H1 (cell line): ENCODE data around the gene TPD52L1. TPM values are rescaled to one million over a fixed set of nuclear protein-coding genes. Genes with fewer than 3 reads are reported as not detected.

Experiments used
- CTCF ChIA-PET: fragments of 300-600 bp; sonication (Branson Sonifier 250); formaldehyde crosslinking; loops from one replicate; lab custom pipeline; 2021; ENCODE audit not compliant: partially characterized antibody; lab: Charles Lee
- POLR2A ChIA-PET: fragments of 300-600 bp; sonication (Branson Sonifier 250); formaldehyde crosslinking; loops from one replicate; lab custom pipeline; 2021; ENCODE audit warnings: inconsistent platforms; ENCODE audit not compliant: partially characterized antibody; lab: Charles Lee
- DNase-seq, 2 experiments: peaks; one replicate each; pipeline versions ENCODE4 v3.0.0 to v3.0.0-alpha.2; 2010 to 2022; ENCODE audit warnings: low spot score in 2 of 2, low read depth in 1 of 2, mixed read lengths in 1 of 2
- FAIRE-seq: peaks from 2 replicates; lab custom pipeline; 2011; peaks lifted over from hg19 to GRCh38; lab: Jason Lieb, UNC
- H2AFZ ChIP-seq: 2 replicates; pipeline ENCODE4 v1.8.1; 2012; ENCODE audit warnings: low read length, inconsistent platforms
- H2AK5ac ChIP-seq: 2 replicates; pipeline ENCODE4 v1.6.1; 2013; ENCODE audit warnings: low read depth, low read length
- H2BK120ac ChIP-seq: replicated peaks from 2 replicates; pipeline ENCODE3; 2013; ENCODE audit warnings: low read depth, low read length, inconsistent platforms
- H2BK12ac ChIP-seq: 2 replicates; pipeline ENCODE4 v1.6.1; 2013; ENCODE audit warnings: low read depth, low read length
- H2BK15ac ChIP-seq: 2 replicates; pipeline ENCODE4 v1.6.1; 2013; ENCODE audit warnings: low read length
- H2BK20ac ChIP-seq: 2 replicates; pipeline ENCODE4 v1.6.1; 2013; ENCODE audit warnings: low read length
- H2BK5ac ChIP-seq: 2 replicates; pipeline ENCODE4 v1.6.1; 2013; ENCODE audit warnings: low read depth, low read length
- H3K14ac ChIP-seq: 2 replicates; pipeline ENCODE4 v1.6.1; 2013; ENCODE audit warnings: inconsistent platforms; ENCODE audit not compliant: insufficient read length
- H3K18ac ChIP-seq: 2 replicates; pipeline ENCODE4 v1.6.1; 2013; ENCODE audit warnings: low read length; ENCODE audit errors: extremely low read depth
- H3K23ac ChIP-seq: 2 replicates; pipeline ENCODE4 v1.6.1; 2013; ENCODE audit warnings: inconsistent platforms; ENCODE audit not compliant: insufficient read length
- H3K23me2 ChIP-seq: 2 replicates; pipeline ENCODE4 v1.6.1; 2013; ENCODE audit warnings: low read depth, low read length
- H3K27ac ChIP-seq: 2 replicates; pipeline ENCODE4 v1.6.1; 2011; ENCODE audit warnings: low read depth, low read length, inconsistent platforms
- H3K27me3 ChIP-seq, 4 experiments: replicated peaks in 1 of 4; 1 replicate in 1 of 4; 2 replicates in 3 of 4; pipeline versions ENCODE4 v1.6.1 to v1.8.1; 2011 to 2013; ENCODE audit warnings: low read length in 3 of 4, mild to moderate bottlenecking in 3 of 4, inconsistent platforms in 2 of 4, mixed read lengths in 2 of 4, moderate library complexity in 1 of 4; ENCODE audit not compliant: control insufficient read depth in 3 of 4, insufficient read depth in 3 of 4; ENCODE audit errors: extremely low read depth in 1 of 4
- H3K36me3 ChIP-seq, 4 experiments: 2 replicates each; pipeline versions ENCODE4 v1.6.1 to v1.8.1; 2011 to 2013; ENCODE audit warnings: mild to moderate bottlenecking in 4 of 4, low read length in 3 of 4, moderate library complexity in 2 of 4, control low read depth in 1 of 4, inconsistent platforms in 1 of 4; ENCODE audit not compliant: insufficient read depth in 4 of 4, control insufficient read depth in 2 of 4
- H3K4ac ChIP-seq: replicated peaks from 2 replicates; pipeline ENCODE3; 2013; ENCODE audit warnings: low read length, low read depth, mixed read lengths, inconsistent platforms; ENCODE audit not compliant: insufficient read length
- H3K4me1 ChIP-seq, 4 experiments: replicated peaks in 1 of 4; 1 replicate in 1 of 4; 2 replicates in 3 of 4; pipeline versions ENCODE4 v1.6.1 to v1.8.1; 2011 to 2013; ENCODE audit warnings: low read length in 3 of 4, inconsistent platforms in 2 of 4, mixed read lengths in 1 of 4; ENCODE audit not compliant: insufficient read depth in 4 of 4, control insufficient read depth in 3 of 4
- H3K4me2 ChIP-seq, 2 experiments: 2 replicates each; pipeline versions ENCODE4 v1.6.1 to v1.8.1; 2011 to 2013; ENCODE audit warnings: low read depth in 2 of 2, low read length in 2 of 2, control low read depth in 1 of 2, inconsistent platforms in 1 of 2, mild to moderate bottlenecking in 1 of 2; ENCODE audit not compliant: insufficient read depth in 1 of 2
- H3K4me3 ChIP-seq, 4 experiments: fragments of 200-600, 300-600 bp in 1 of 4; sonication (generic), shearing (Covaris generic), sonication (Bioruptor Twin) in 1 of 4; 2 replicates each; pipeline versions ENCODE4 v1.5.1 to v1.8.1; 2011 to 2016; ENCODE audit warnings: low read length in 4 of 4, low read depth in 3 of 4, control low read depth in 2 of 4, inconsistent platforms in 2 of 4, mild to moderate bottlenecking in 2 of 4, mixed read lengths in 1 of 4, moderate library complexity in 1 of 4; ENCODE audit not compliant: insufficient read depth in 2 of 4; ENCODE audit errors: extremely low read depth in 1 of 4
- H3K56ac ChIP-seq: replicated peaks from 2 replicates; pipeline ENCODE3; 2013; ENCODE audit warnings: low read depth, mild to moderate bottlenecking, mixed read lengths, low read length, inconsistent platforms; ENCODE audit not compliant: insufficient read length
- H3K79me1 ChIP-seq: 2 replicates; pipeline ENCODE4 v1.6.1; 2013; ENCODE audit warnings: low read depth, low read length, control low read depth
- H3K79me2 ChIP-seq, 2 experiments: 2 replicates each; pipeline versions ENCODE4 v1.6.1 to v1.8.1; 2012 to 2013; ENCODE audit warnings: low read length in 2 of 2, mild to moderate bottlenecking in 2 of 2, inconsistent platforms in 1 of 2; ENCODE audit not compliant: insufficient read depth in 2 of 2, control insufficient read depth in 1 of 2
- H3K9ac ChIP-seq, 4 experiments: replicated peaks in 1 of 4; 1 replicate in 1 of 4; 2 replicates in 3 of 4; pipeline versions ENCODE4 v1.6.1 to v1.8.1; 2011 to 2013; ENCODE audit warnings: low read depth in 3 of 4, low read length in 3 of 4, control low read depth in 2 of 4, mild to moderate bottlenecking in 2 of 4, moderate library complexity in 2 of 4, inconsistent platforms in 1 of 4; ENCODE audit errors: extremely low read depth in 1 of 4
- H3K9me3 ChIP-seq, 2 experiments: 2 replicates each; pipeline versions ENCODE4 v1.6.1 to v1.8.1; 2012 to 2013; ENCODE audit warnings: mild to moderate bottlenecking in 2 of 2, moderate library complexity in 2 of 2, control low read depth in 1 of 2, inconsistent platforms in 1 of 2, low read depth in 1 of 2, low read length in 1 of 2, mixed read lengths in 1 of 2; ENCODE audit not compliant: insufficient read depth in 2 of 2
- H4K20me1 ChIP-seq, 2 experiments: replicated peaks in 1 of 2; 2 replicates each; pipeline versions ENCODE3 to v1.8.1; 2011 to 2013; ENCODE audit warnings: inconsistent platforms in 2 of 2, low read length in 2 of 2, mild to moderate bottlenecking in 1 of 2; ENCODE audit not compliant: insufficient read depth in 2 of 2, control insufficient read depth in 1 of 2
- H4K5ac ChIP-seq: 2 replicates; pipeline ENCODE4 v1.6.1; 2013; ENCODE audit warnings: low read length, low read depth, mixed read lengths, inconsistent platforms; ENCODE audit not compliant: insufficient read length
- H4K8ac ChIP-seq: 2 replicates; pipeline ENCODE4 v1.8.0; 2013; ENCODE audit warnings: mild to moderate bottlenecking, moderate library complexity, low read length, inconsistent platforms; ENCODE audit not compliant: insufficient read depth; ENCODE audit errors: extremely low read depth
- H4K91ac ChIP-seq: replicated peaks from 2 replicates; pipeline ENCODE3; 2013; ENCODE audit warnings: low read length, mixed read lengths, inconsistent platforms; ENCODE audit not compliant: insufficient read length
- ATF3 ChIP-seq: IDR thresholded peaks from 2 replicates; pipeline ENCODE4 v1.6.1; 2011; ENCODE audit warnings: low read depth, mild to moderate bottlenecking, low read length; ENCODE audit not compliant: insufficient read depth
- E2F6 ChIP-seq: IDR thresholded peaks from 2 replicates; pipeline ENCODE4 v1.6.1; 2012; ENCODE audit warnings: inconsistent platforms
- HDAC6 ChIP-seq: IDR thresholded peaks from one replicate; pipeline ENCODE4 v1.7.1; 2012; ENCODE audit warnings: low read depth, mild to moderate bottlenecking, inconsistent platforms, low read length, moderate library complexity
- KDM5A ChIP-seq: fragments of 200-600 bp; IDR thresholded peaks from 2 replicates; pipeline ENCODE4 v1.7.1; 2012; ENCODE audit warnings: mild to moderate bottlenecking, low read length, inconsistent platforms, mixed read lengths
- RBBP5 ChIP-seq: IDR thresholded peaks from 2 replicates; pipeline ENCODE4 v1.7.1; 2012; ENCODE audit warnings: low read depth, mild to moderate bottlenecking, inconsistent platforms, low read length, moderate library complexity, borderline replicate concordance
- TAF1 ChIP-seq: IDR thresholded peaks from 2 replicates; pipeline ENCODE4 v1.6.1; 2011; ENCODE audit warnings: mild to moderate bottlenecking, low read depth, low read length
- TBP ChIP-seq: IDR thresholded peaks from 2 replicates; pipeline ENCODE4 v1.6.1; 2011; ENCODE audit warnings: low read depth, low read length, improper control_type of control experiment
- TEAD4 ChIP-seq: IDR thresholded peaks from 2 replicates; pipeline ENCODE4 v1.6.1; 2012; ENCODE audit warnings: low read depth, low read length, inconsistent platforms, mixed read lengths
- YY1 ChIP-seq: IDR thresholded peaks from 2 replicates; pipeline ENCODE4 v1.6.1; 2011; ENCODE audit warnings: low read depth, mild to moderate bottlenecking, low read length
- WGBS, 2 experiments: shearing (Covaris generic) in 1 of 2; methylation state at CpG; one replicate each; pipeline versions ENCODE4 v1.1.6 to v1.1.7; 2013 to 2015; ENCODE audit warnings: low lambda C conversion rate in 2 of 2, mixed read lengths in 2 of 2, inconsistent platforms in 1 of 2, low coverage in 1 of 2, missing lambda C conversion rate in 1 of 2; ENCODE audit not compliant: insufficient replicate concordance in 2 of 2, insufficient coverage in 1 of 2, insufficient read length in 1 of 2; ENCODE audit errors: extremely low coverage in 1 of 2, missing lambda C conversion rate in 1 of 2; 5-methylcytosine and 5-hydroxymethylcytosine counted together
- polyA plus RNA-seq, 7 experiments: library from polyadenylated mRNA; depleted of rRNA in 3 of 7; stranded (reverse) in 5 of 7; unstranded in 2 of 7; fragments of >200 nt in 5 of 7; fragments of 200-250 nt in 2 of 7; gene quantifications; 1 replicate in 5 of 7; 2 replicates in 1 of 7; 4 replicates in 1 of 7; pipeline versions ENCODE4 v1.2.1 to v1.2.3, GENCODE V29; 2011 to 2013; ENCODE audit warnings: missing spikeins in 2 of 7, mixed read lengths in 2 of 7
- total RNA-seq: library from RNA; stranded (reverse); fragmentation: NEBNext Ultra II Directional; extraction: Animal tissue kit (Norgen Biotek cat#: 25700); gene quantifications from 2 replicates; pipeline ENCODE4 v1.2.1, GENCODE V29; 2021

TPD52L1 gene
- total and polyA plus RNA-seq, 2 of the 8 experiments (the other 6 are each of a cell fraction or from before 2014, with no cell fraction given) = 7.4 to 14.2 TPM

- Histone ChIP-seq H3K23me2 (no peaks in the 10 kb centered on the region), H2BK15ac (no peak overlapping the region), H4K5ac (no peak overlapping the region), H4K91ac (no peak overlapping the region), H3K9ac (no peak overlapping the region), H2BK12ac (no peak overlapping the region), H3K79me1 (no peaks in the 10 kb centered on the region), H3K36me3 (no peaks in the 10 kb centered on the region), H3K27me3 (no peaks in the 10 kb centered on the region), H2AFZ (no peak overlapping the region), H3K56ac (no peak overlapping the region), H3K4me3 (no peak overlapping the region), H2BK20ac (no peak overlapping the region), H3K79me2 (no peaks in the 10 kb centered on the region), H3K27ac (no peak overlapping the region), H3K9me3 (no peaks in the 10 kb centered on the region), H4K20me1 (no peaks in the 10 kb centered on the region), H3K23ac (no peak overlapping the region), H3K4me2 (no peak overlapping the region), H4K8ac (no peak overlapping the region), H2AK5ac (no peak overlapping the region), H3K4me1 (peaks cover 0 to 5% (median 0%) of the 10 kb centered on the region in 4 experiments; a peak in 1 of 7 replicates), H3K18ac (no peak overlapping the region), H3K14ac (no peak overlapping the region), H2BK5ac (no peak overlapping the region), H2BK120ac (no peak overlapping the region), H3K4ac (no peak overlapping the region)
- no peak for DNase-seq
- 87% methylated on average over 2 of the region's 2 CpGs; no CpG with 5 or more reads in 1 of the 2 experiments for WGBS, 2 experiments
- POLR2A ChIA-PET = no interaction called here
- CTCF ChIA-PET = interaction anchor here (0.9 to 9.9 kb wide), 3 partner anchors 14 to 52 kb away, joined by 3 to 79 read pairs (median 3); partner anchors contain the start of gene TPD52L1
- no peak for FAIRE-seq
- TF ChIP-seq HDAC6 = no peak
- TF ChIP-seq YY1 = no peak
- no peak for TF ChIP-seq RBBP5
- TF ChIP-seq E2F6 = no peak
- no peak for TF ChIP-seq KDM5A
- TF ChIP-seq TBP = no peak
- TF ChIP-seq ATF3 = no peak
- TF ChIP-seq TEAD4 = no peak
- TF ChIP-seq TAF1 = no peak
These were observed 52.4 kb downstream of the TPD52L1 start for GRCh38 chr6:125205931-125206330.
